Muscle layer of colon (tissue), 2 donors: Measurements from ENCODE around the gene STXBP6.

Experiments used
- H3K27ac ChIP-seq: one replicate; pipeline ENCODE4 v1.7.0; 2013; ENCODE audit warnings: low read depth, mild to moderate bottlenecking, low read length, moderate library complexity
- H3K27me3 ChIP-seq, 2 donors: one replicate each; pipeline ENCODE4 v1.7.0; 2013; ENCODE audit warnings: low read length in 2 of 2, mild to moderate bottlenecking in 2 of 2; ENCODE audit not compliant: insufficient read depth in 2 of 2, control insufficient read depth in 1 of 2
- H3K36me3 ChIP-seq: one replicate; pipeline ENCODE4 v1.7.0; 2013; ENCODE audit warnings: mild to moderate bottlenecking, low read length; ENCODE audit not compliant: insufficient read depth
- H3K4me1 ChIP-seq: one replicate; pipeline ENCODE4 v1.7.0; 2013; ENCODE audit warnings: mild to moderate bottlenecking, low read length; ENCODE audit not compliant: insufficient read depth
- H3K4me3 ChIP-seq, 2 donors: one replicate each; pipeline ENCODE4 v1.7.0; 2013; ENCODE audit warnings: low read length in 2 of 2, low read depth in 1 of 2, mild to moderate bottlenecking in 1 of 2, moderate library complexity in 1 of 2
- H3K9ac ChIP-seq: one replicate; pipeline ENCODE4 v1.7.0; 2013; ENCODE audit warnings: low read length
- H3K9me3 ChIP-seq: one replicate; pipeline ENCODE4 v1.7.0; 2013; ENCODE audit warnings: mild to moderate bottlenecking, low read length
- donor health status: abdominal sarcoma.
- donor health status: Adenocarcinoma of cecum.

The STXBP6 gene

GRCh38 chr14:24828486-24828885 lies 221.5 kb downstream of the STXBP6 start:
- H3K4me1 ChIP-seq, result no peaks in the 10 kb centered on the region
- no peak overlapping the region for H3K27ac ChIP-seq
- H3K9ac ChIP-seq, result no peak overlapping the region
- H3K4me3 ChIP-seq, result no peak overlapping the region
- no peaks in the 10 kb centered on the region for H3K36me3 ChIP-seq
- H3K27me3 ChIP-seq, result no peaks in the 10 kb centered on the region
- no peaks in the 10 kb centered on the region for H3K9me3 ChIP-seq

- Histone ChIP-seq H3K27me3 (no peaks in the 10 kb centered on the region), H3K4me1 (no peaks in the 10 kb centered on the region), H3K9ac (no peak overlapping the region), H3K27ac (no peak overlapping the region), H3K36me3 (no peaks in the 10 kb centered on the region), H3K4me3 (no peak overlapping the region), H3K9me3 (no peaks in the 10 kb centered on the region)
Observed at GRCh38 chr14:24826390-24826789, 223.6 kb downstream of the STXBP6 start.

- Histone ChIP-seq H3K9ac (no peak overlapping the region), H3K27me3 (no peaks in the 10 kb centered on the region), H3K4me1 (peaks cover 15% of the 10 kb centered on the region), H3K9me3 (no peaks in the 10 kb centered on the region), H3K27ac (no peak overlapping the region), H3K4me3 (no peak overlapping the region), H3K36me3 (no peaks in the 10 kb centered on the region)
Observed at GRCh38 chr14:24820616-24821015, 229.3 kb downstream of the STXBP6 start.

GRCh38 chr14:24818823-24819341 lies 231.1 kb downstream of the STXBP6 start:
- no peak overlapping the region for H3K9ac ChIP-seq
- no peaks in the 10 kb centered on the region for H3K36me3 ChIP-seq
- H3K27ac ChIP-seq, result no peak overlapping the region
- H3K27me3 ChIP-seq, result no peaks in the 10 kb centered on the region
- H3K4me1 ChIP-seq, result peaks cover 15% of the 10 kb centered on the region
- H3K4me3 ChIP-seq, result no peak overlapping the region
- no peaks in the 10 kb centered on the region for H3K9me3 ChIP-seq

GRCh38 chr14:24818058-24818822 lies 231.7 kb downstream of the STXBP6 start:
- Histone ChIP-seq H3K27ac (no peak overlapping the region), H3K27me3 (no peaks in the 10 kb centered on the region), H3K9ac (no peak overlapping the region), H3K4me1 (peaks cover 15% of the 10 kb centered on the region), H3K9me3 (no peaks in the 10 kb centered on the region), H3K36me3 (no peaks in the 10 kb centered on the region), H3K4me3 (no peak overlapping the region)

GRCh38 chr14:24817212-24818057 lies 232.5 kb downstream of the STXBP6 start:
- no peaks in the 10 kb centered on the region for H3K9me3 ChIP-seq
- H3K4me3 ChIP-seq, result no peak overlapping the region
- no peaks in the 10 kb centered on the region for H3K36me3 ChIP-seq
- H3K9ac ChIP-seq, result no peak overlapping the region
- H3K4me1 ChIP-seq, result peaks cover 15% of the 10 kb centered on the region
- H3K27ac ChIP-seq, result no peak overlapping the region
- H3K27me3 ChIP-seq, result no peaks in the 10 kb centered on the region

GRCh38 chr14:24816929-24817211 lies 233.1 kb downstream of the STXBP6 start:
- no peaks in the 10 kb centered on the region for H3K9me3 ChIP-seq
- no peak overlapping the region for H3K27ac ChIP-seq
- no peak overlapping the region for H3K4me3 ChIP-seq
- H3K4me1 ChIP-seq, result peaks cover 15% of the 10 kb centered on the region
- no peaks in the 10 kb centered on the region for H3K27me3 ChIP-seq
- no peak overlapping the region for H3K9ac ChIP-seq
- H3K36me3 ChIP-seq, result no peaks in the 10 kb centered on the region

GRCh38 chr14:24816011-24816928 lies 233.7 kb downstream of the STXBP6 start:
- no peak overlapping the region for H3K9ac ChIP-seq
- H3K9me3 ChIP-seq, result no peaks in the 10 kb centered on the region
- H3K4me1 ChIP-seq, result peaks cover 15% of the 10 kb centered on the region
- H3K4me3 ChIP-seq, result no peak overlapping the region
- no peaks in the 10 kb centered on the region for H3K36me3 ChIP-seq
- H3K27me3 ChIP-seq, result no peaks in the 10 kb centered on the region
- no peak overlapping the region for H3K27ac ChIP-seq

- Histone ChIP-seq H3K27ac (no peak overlapping the region), H3K9ac (no peak overlapping the region), H3K27me3 (no peaks in the 10 kb centered on the region), H3K9me3 (no peaks in the 10 kb centered on the region), H3K4me3 (no peak overlapping the region), H3K36me3 (no peaks in the 10 kb centered on the region), H3K4me1 (peaks cover 18% of the 10 kb centered on the region)
Observed at GRCh38 chr14:24815543-24815942, 234.4 kb downstream of the STXBP6 start.

GRCh38 chr14:24814944-24815343 lies 235.0 kb downstream of the STXBP6 start:
- H3K4me3 ChIP-seq, result no peak overlapping the region
- H3K27ac ChIP-seq, result no peak overlapping the region
- H3K4me1 ChIP-seq, result peaks cover 22% of the 10 kb centered on the region
- no peak overlapping the region for H3K9ac ChIP-seq
- H3K36me3 ChIP-seq, result no peaks in the 10 kb centered on the region
- no peaks in the 10 kb centered on the region for H3K9me3 ChIP-seq
- no peaks in the 10 kb centered on the region for H3K27me3 ChIP-seq

GRCh38 chr14:24814346-24814745 lies 235.6 kb downstream of the STXBP6 start:
- Histone ChIP-seq H3K9me3 (no peaks in the 10 kb centered on the region), H3K36me3 (no peaks in the 10 kb centered on the region), H3K27me3 (no peaks in the 10 kb centered on the region), H3K27ac (no peak overlapping the region), H3K4me3 (no peak overlapping the region), H3K9ac (no peak overlapping the region), H3K4me1 (peaks cover 22% of the 10 kb centered on the region)
